ENCODE results near the gene DELE1.

- no peak for TF ChIP-seq POLR2A (IDR thresholded peaks at IDR 0.05)
- TF ChIP-seq CTCF (IDR thresholded peaks at IDR 0.05) = no peak
- no peak for TF ChIP-seq POLR2AphosphoS5 (IDR thresholded peaks at IDR 0.05)
These were observed 21.5 kb upstream of the DELE1 start for GRCh38 chr5:141902015-141902814.

All from gastroesophageal sphincter (tissue), 3 donors.